Measurements from ENCODE around the gene POR.

The POR gene

DNA sequence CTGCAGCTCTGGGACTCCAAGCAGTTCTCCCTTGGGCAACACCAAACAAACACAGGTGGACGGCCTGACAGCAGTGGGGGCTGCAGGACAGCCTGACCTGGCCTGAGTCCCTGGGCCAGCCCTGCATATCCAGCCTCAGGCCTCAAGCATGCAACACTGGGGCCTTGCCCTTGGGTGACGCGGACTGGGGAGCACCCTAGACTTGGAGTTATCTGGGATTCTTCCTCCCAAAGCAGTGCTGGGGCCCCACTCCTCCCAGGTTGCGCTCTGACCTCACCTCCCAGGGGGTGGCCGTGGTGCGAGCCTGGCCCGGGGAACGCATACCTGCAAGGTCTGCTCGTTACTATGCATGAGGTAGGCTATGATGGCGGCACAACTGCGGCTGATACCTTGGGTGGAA is 85.6 kb downstream of the POR start:
- no peaks in the 10 kb centered on the region for H4K20me1 ChIP-seq (ENCODE audit: insufficient read depth, low read length, poor library complexity, severe bottlenecking)
- H3K79me2 ChIP-seq (ENCODE audit: insufficient read depth, low read length): no peaks in the 10 kb centered on the region
- H3K9me3 ChIP-seq (ENCODE audit: insufficient read depth, low read depth, low read length): no peaks in the 10 kb centered on the region
- no peaks in the 10 kb centered on the region for H3K27me3 ChIP-seq (ENCODE audit: insufficient read depth, low read length, poor library complexity, severe bottlenecking)
- H3K9me2 ChIP-seq (replicated peaks; ENCODE audit: low read depth, low read length): no peaks in the 10 kb centered on the region
- peaks cover 3% of the 10 kb centered on the region; the same call in 1 of the 2 replicates for H3K36me3 ChIP-seq (ENCODE audit: insufficient read depth, low read length)
- H2AFZ ChIP-seq (ENCODE audit: low read length): no peak overlapping the region
- TF ChIP-seq, protein P1, sequence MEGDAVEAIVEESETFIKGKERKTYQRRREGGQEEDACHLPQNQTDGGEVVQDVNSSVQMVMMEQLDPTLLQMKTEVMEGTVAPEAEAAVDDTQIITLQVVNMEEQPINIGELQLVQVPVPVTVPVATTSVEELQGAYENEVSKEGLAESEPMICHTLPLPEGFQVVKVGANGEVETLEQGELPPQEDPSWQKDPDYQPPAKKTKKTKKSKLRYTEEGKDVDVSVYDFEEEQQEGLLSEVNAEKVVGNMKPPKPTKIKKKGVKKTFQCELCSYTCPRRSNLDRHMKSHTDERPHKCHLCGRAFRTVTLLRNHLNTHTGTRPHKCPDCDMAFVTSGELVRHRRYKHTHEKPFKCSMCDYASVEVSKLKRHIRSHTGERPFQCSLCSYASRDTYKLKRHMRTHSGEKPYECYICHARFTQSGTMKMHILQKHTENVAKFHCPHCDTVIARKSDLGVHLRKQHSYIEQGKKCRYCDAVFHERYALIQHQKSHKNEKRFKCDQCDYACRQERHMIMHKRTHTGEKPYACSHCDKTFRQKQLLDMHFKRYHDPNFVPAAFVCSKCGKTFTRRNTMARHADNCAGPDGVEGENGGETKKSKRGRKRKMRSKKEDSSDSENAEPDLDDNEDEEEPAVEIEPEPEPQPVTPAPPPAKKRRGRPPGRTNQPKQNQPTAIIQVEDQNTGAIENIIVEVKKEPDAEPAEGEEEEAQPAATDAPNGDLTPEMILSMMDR (conservative IDR thresholded peaks at IDR 0.05; ENCODE audit: low read length): no peak
- no peaks in the 10 kb centered on the region for H3F3A ChIP-seq (ENCODE audit: low read depth)
- H3K4me3 ChIP-seq (ENCODE audit: low read length, poor library complexity, severe bottlenecking): no peak overlapping the region
- no peak overlapping the region for H3K4me2 ChIP-seq (ENCODE audit: low read depth, low read length, poor library complexity, severe bottlenecking)
- no peaks in the 10 kb centered on the region for H3K4me1 ChIP-seq (ENCODE audit: insufficient read depth, low read length, poor library complexity, severe bottlenecking)
- H3K9ac ChIP-seq (ENCODE audit: low read depth, low read length, poor library complexity, severe bottlenecking): no peak overlapping the region

DNA sequence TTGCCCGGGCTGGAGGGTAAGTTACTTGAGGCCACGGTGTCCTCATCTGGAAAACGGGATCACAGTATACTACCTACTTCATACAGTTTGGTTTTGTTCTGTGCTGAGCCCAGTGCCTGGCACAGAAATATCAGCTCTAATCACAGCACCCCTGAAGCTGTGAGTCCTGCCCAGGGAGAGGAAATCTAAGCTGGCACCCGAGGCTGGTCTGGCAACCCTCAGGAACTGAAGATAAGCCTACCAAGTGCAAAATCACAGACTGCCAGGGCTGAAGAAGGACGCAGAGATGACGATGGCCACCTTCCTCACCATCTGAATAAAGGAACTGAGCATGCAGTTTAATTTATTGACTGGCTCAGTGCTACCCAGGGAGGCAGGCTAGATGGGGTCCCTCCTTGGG is 87.2 kb downstream of the POR start:
- no peaks in the 10 kb centered on the region for H3K9me2 ChIP-seq (replicated peaks; ENCODE audit: low read depth, low read length)
- H3K9ac ChIP-seq (ENCODE audit: low read depth, low read length, poor library complexity, severe bottlenecking): no peak overlapping the region
- H3K4me3 ChIP-seq (ENCODE audit: low read length, poor library complexity, severe bottlenecking): no peak overlapping the region
- TF ChIP-seq EZH2phosphoT487 (IDR thresholded peaks at IDR 0.05; ENCODE audit: borderline replicate concordance): no peak
- TF ChIP-seq, protein P1 (conservative IDR thresholded peaks at IDR 0.05; ENCODE audit: low read length): no peak
- no peak overlapping the region for H2AFZ ChIP-seq (ENCODE audit: low read length)
- no peaks in the 10 kb centered on the region for H3K4me1 ChIP-seq (ENCODE audit: insufficient read depth, low read length, poor library complexity, severe bottlenecking)
- peaks cover 3% of the 10 kb centered on the region; the same call in 1 of the 2 replicates for H3K36me3 ChIP-seq (ENCODE audit: insufficient read depth, low read length)
- H3K9me3 ChIP-seq (ENCODE audit: insufficient read depth, low read depth, low read length): no peaks in the 10 kb centered on the region
- no peaks in the 10 kb centered on the region for H3K79me2 ChIP-seq (ENCODE audit: insufficient read depth, low read length)
- no peaks in the 10 kb centered on the region for H3F3A ChIP-seq (ENCODE audit: low read depth)
- no peaks in the 10 kb centered on the region for H3K27me3 ChIP-seq (ENCODE audit: insufficient read depth, low read length, poor library complexity, severe bottlenecking)
- no peak overlapping the region for H3K4me2 ChIP-seq (ENCODE audit: low read depth, low read length, poor library complexity, severe bottlenecking)
- H4K20me1 ChIP-seq (ENCODE audit: insufficient read depth, low read length, poor library complexity, severe bottlenecking): no peaks in the 10 kb centered on the region

DNA sequence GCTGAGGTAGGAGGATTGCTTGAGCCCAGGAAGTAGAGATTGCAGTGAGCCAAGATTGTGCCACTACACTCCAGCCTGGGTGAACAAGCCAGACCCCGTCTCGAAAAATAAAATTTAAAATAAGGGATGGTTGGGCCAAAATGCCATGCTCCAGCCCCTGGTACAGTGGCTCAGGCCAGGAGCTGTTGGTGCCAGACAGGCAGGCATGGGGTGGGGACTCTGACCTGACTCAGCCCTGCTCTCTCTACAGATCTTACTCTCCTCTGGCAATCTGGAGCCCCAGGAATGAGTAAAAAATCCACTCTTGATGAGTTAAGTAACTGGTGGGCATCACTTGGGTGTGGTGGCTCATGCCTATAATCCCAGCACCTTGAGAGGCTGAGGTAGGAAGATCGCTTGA is 87.9 kb downstream of the POR start:
- no peak overlapping the region for H2AFZ ChIP-seq (ENCODE audit: low read length)
- no peak overlapping the region for H3K4me2 ChIP-seq (ENCODE audit: low read depth, low read length, poor library complexity, severe bottlenecking)
- no peaks in the 10 kb centered on the region for H3K9me3 ChIP-seq (ENCODE audit: insufficient read depth, low read depth, low read length)
- H3K9ac ChIP-seq (ENCODE audit: low read depth, low read length, poor library complexity, severe bottlenecking): no peak overlapping the region
- H3F3A ChIP-seq (ENCODE audit: low read depth): no peaks in the 10 kb centered on the region
- no peaks in the 10 kb centered on the region for H3K9me2 ChIP-seq (replicated peaks; ENCODE audit: low read depth, low read length)
- no peaks in the 10 kb centered on the region for H3K27me3 ChIP-seq (ENCODE audit: insufficient read depth, low read length, poor library complexity, severe bottlenecking)
- no peaks in the 10 kb centered on the region for H4K20me1 ChIP-seq (ENCODE audit: insufficient read depth, low read length, poor library complexity, severe bottlenecking)
- TF ChIP-seq, protein P1 (conservative IDR thresholded peaks at IDR 0.05; ENCODE audit: low read length): no peak
- TF ChIP-seq EZH2phosphoT487 (IDR thresholded peaks at IDR 0.05; ENCODE audit: borderline replicate concordance): no peak
- peaks cover 3% of the 10 kb centered on the region; the same call in 1 of the 2 replicates for H3K36me3 ChIP-seq (ENCODE audit: insufficient read depth, low read length)
- no peaks in the 10 kb centered on the region for H3K4me1 ChIP-seq (ENCODE audit: insufficient read depth, low read length, poor library complexity, severe bottlenecking)
- H3K4me3 ChIP-seq (ENCODE audit: low read length, poor library complexity, severe bottlenecking): no peak overlapping the region
- H3K79me2 ChIP-seq (ENCODE audit: insufficient read depth, low read length): no peaks in the 10 kb centered on the region

All from Loucy (cell line).